KMS-11 (cell line): ENCODE results near the gene KRTAP5-10.

Experiments
- H2AFZ ChIP-seq: fragments of 200-600 bp; sonication (generic); 2 replicates; pipeline ENCODE4 v1.6.1; 2016; ENCODE audit warnings: antibody characterized with exemption, mixed run types, low read depth
- H3K27ac ChIP-seq: fragments of 200-600 bp; sonication (generic); 2 replicates; pipeline ENCODE4 v1.6.1; 2016; ENCODE audit warnings: mild to moderate bottlenecking, mixed run types
- H3K27me3 ChIP-seq: fragments of 200-600 bp; sonication (generic); 2 replicates; pipeline ENCODE4 v1.6.1; 2017; ENCODE audit warnings: mild to moderate bottlenecking, low read depth, mixed run types, moderate library complexity; ENCODE audit not compliant: insufficient read depth
- H3K36me3 ChIP-seq: fragments of 200-600 bp; sonication (generic); 2 replicates; pipeline ENCODE4 v1.6.1; 2017; ENCODE audit warnings: mild to moderate bottlenecking, mixed run types; ENCODE audit not compliant: insufficient read depth
- H3K4me1 ChIP-seq: fragments of 200-600 bp; sonication (generic); 2 replicates; pipeline ENCODE4 v1.6.1; 2016; ENCODE audit warnings: mild to moderate bottlenecking, low read depth, mixed run types; ENCODE audit not compliant: poor library complexity, severe bottlenecking
- H3K4me2 ChIP-seq: fragments of 200-600 bp; sonication (generic); 2 replicates; pipeline ENCODE4 v1.7.0; 2016; ENCODE audit warnings: mild to moderate bottlenecking, mixed run types
- H3K4me3 ChIP-seq: fragments of 200-600 bp; sonication (generic); IDR thresholded peaks from 2 replicates; pipeline ENCODE4 v1.6.1; 2017; ENCODE audit warnings: low read depth, low read length, mixed read lengths; ENCODE audit not compliant: insufficient read depth
- H3K79me2 ChIP-seq: fragments of 200-600 bp; sonication (generic); 2 replicates; pipeline ENCODE4 v1.6.1; 2016; ENCODE audit warnings: low read depth, mixed run types; ENCODE audit not compliant: insufficient read depth
- H3K9ac ChIP-seq: fragments of 200-600 bp; sonication (generic); 2 replicates; pipeline ENCODE4 v1.6.1; 2016; ENCODE audit warnings: mild to moderate bottlenecking, mixed run types
- H4K20me1 ChIP-seq: fragments of 200-600 bp; sonication (generic); 2 replicates; pipeline ENCODE4 v1.6.1; 2016; ENCODE audit warnings: mild to moderate bottlenecking, mixed run types; ENCODE audit not compliant: insufficient read depth
- CTCF ChIP-seq: fragments of 200-600 bp; sonication (generic); conservative IDR thresholded peaks from 2 replicates; pipeline ENCODE4 v1.6.1; 2017; ENCODE audit warnings: low read depth, mild to moderate bottlenecking, antibody characterized with exemption, low read length, moderate library complexity, mixed read lengths

The KRTAP5-10 gene

GRCh38 chr11:71565263-71565662 lies at the start of gene KRTAP5-10:
TSS of gene KRTAP5-10 (plus strand) at chr11:71565563. CDS start at chr11:71565588, 25 bp downstream.
- no peaks in the 10 kb centered on the region for H3K27me3 ChIP-seq

GRCh38 chr11:71518506-71519471 lies 46.6 kb upstream of the KRTAP5-10 start:
- H3K27ac ChIP-seq = no peak overlapping the region
- no peak for TF ChIP-seq CTCF
- H3K4me1 ChIP-seq = no peaks in the 10 kb centered on the region
- no peaks in the 10 kb centered on the region for H3K36me3 ChIP-seq
- no peaks in the 10 kb centered on the region for H4K20me1 ChIP-seq
- H3K4me2 ChIP-seq = no peak overlapping the region
- no peaks in the 10 kb centered on the region for H3K27me3 ChIP-seq
- H2AFZ ChIP-seq = no peak overlapping the region
- H3K9ac ChIP-seq = no peak overlapping the region
- no peak overlapping the region for H3K4me3 ChIP-seq
- H3K79me2 ChIP-seq = no peaks in the 10 kb centered on the region

More at GRCh38 chr11:71565263-71565662, at the start of gene KRTAP5-10:
- TF ChIP-seq CTCF = no peak
- no peak within 1 kb of the TSS for H3K9ac ChIP-seq
- H2AFZ ChIP-seq = no peak within 1 kb of the TSS
- no peaks in the 10 kb centered on the region for H4K20me1 ChIP-seq
- H3K4me1 ChIP-seq = no peaks in the 10 kb centered on the region
- no peaks in the 10 kb centered on the region for H3K79me2 ChIP-seq
- H3K4me3 ChIP-seq = no peak within 1 kb of the TSS
- no peaks in the 10 kb centered on the region for H3K36me3 ChIP-seq
- no peak within 1 kb of the TSS for H3K4me2 ChIP-seq
- no peak within 1 kb of the TSS for H3K27ac ChIP-seq

GRCh38 chr11:71519546-71519945 lies 45.8 kb upstream of the KRTAP5-10 start:
- Histone ChIP-seq H3K27me3 (no peaks in the 10 kb centered on the region), H4K20me1 (no peaks in the 10 kb centered on the region), H3K79me2 (no peaks in the 10 kb centered on the region), H3K9ac (no peak overlapping the region), H2AFZ (no peak overlapping the region), H3K4me2 (no peak overlapping the region), H3K27ac (no peak overlapping the region), H3K4me1 (no peaks in the 10 kb centered on the region), H3K4me3 (no peak overlapping the region), H3K36me3 (no peaks in the 10 kb centered on the region)
- no peak for TF ChIP-seq CTCF

GRCh38 chr11:71525188-71525937 lies 40.0 kb upstream of the KRTAP5-10 start:
- Histone ChIP-seq H3K27ac (no peak overlapping the region), H3K4me2 (no peak overlapping the region)

More at GRCh38 chr11:71525188-71525937, 40.0 kb upstream of the KRTAP5-10 start:
- Histone ChIP-seq H3K27me3 (no peaks in the 10 kb centered on the region), H3K79me2 (no peaks in the 10 kb centered on the region), H4K20me1 (no peaks in the 10 kb centered on the region), H3K36me3 (no peaks in the 10 kb centered on the region), H2AFZ (no peak overlapping the region), H3K9ac (no peak overlapping the region), H3K4me1 (no peaks in the 10 kb centered on the region), H3K4me3 (no peak overlapping the region)
- TF ChIP-seq CTCF = no peak
